ENCODE data around the gene OR1A1.
"Not testable (repeated sequence)": the region's sequence is repeated elsewhere in the genome, so short reads cannot be mapped to it uniquely, and the experiment has no call there.

GRCh38 chr17:3241044-3241443, 33.6 kb downstream of the OR1A1 start:
- not testable (repeated sequence) for TF ChIP-seq TAF1 (IDR thresholded peaks at IDR 0.05; ENCODE audit: borderline replicate concordance, low read depth, low read length); POLR2A (IDR thresholded peaks at IDR 0.05; ENCODE audit: low read depth, low read length); POLR2AphosphoS5 (IDR thresholded peaks at IDR 0.05; ENCODE audit: low read depth, low read length)

Measured in GM12892 (cell line).